ENCODE results near the gene WFDC12. TPM values are rescaled to one million over a fixed set of nuclear protein-coding genes. Genes with fewer than 3 reads are reported as not detected.

Gene WFDC12
- total RNA-seq, result not detected

DNA sequence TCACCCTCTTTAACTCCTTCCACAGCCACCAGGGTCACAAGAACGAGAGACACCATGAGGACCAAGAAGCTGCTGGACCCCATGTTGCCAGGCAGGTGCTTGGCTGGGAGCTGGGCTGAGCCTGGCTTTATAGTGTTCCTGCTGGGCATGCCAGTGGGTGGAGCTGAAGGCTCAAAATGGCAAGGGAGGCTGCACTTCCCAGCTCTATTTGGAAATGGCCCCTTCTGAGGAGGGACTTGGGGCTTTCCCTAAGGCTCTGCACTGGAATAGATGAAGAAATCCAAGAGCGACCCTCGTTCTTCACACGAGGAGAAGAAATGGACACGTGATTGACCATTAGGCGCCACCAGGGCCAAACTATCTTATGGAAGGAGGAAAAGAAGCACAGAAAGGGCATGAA lies at the start of gene WFDC12:
TSS of gene WFDC12 (minus strand) at position 101 of the 400 bp plus-strand sequence. CDS start at position 83, 18 bp downstream.
- no peaks in the 10 kb centered on the region for H3K9me3 ChIP-seq
- no peaks in the 10 kb centered on the region for H3K27me3 ChIP-seq (replicated peaks; ENCODE audit: insufficient read depth)
- TF ChIP-seq CTCF (IDR thresholded peaks at IDR 0.05) (no peak), POLR2A (IDR thresholded peaks at IDR 0.05) (no peak), POLR2AphosphoS5 (IDR thresholded peaks at IDR 0.05) (no peak)
- 83% methylated on average over 6 of the region's 6 CpGs for WGBS
- no peak within 1 kb of the TSS for H3K27ac ChIP-seq
- no peaks in the 10 kb centered on the region for H3K4me1 ChIP-seq (replicated peaks)
- intact Hi-C loops (cut with DNase I), result no loop called here
- no peak within 1 kb of the TSS for H3K4me3 ChIP-seq
- no peaks in the 10 kb centered on the region for H3K36me3 ChIP-seq
- DNase-seq (ENCODE audit: low spot score), result no peak

- 20% methylated on average over 1 of the region's 1 CpG for WGBS
- DNase-seq (ENCODE audit: low spot score), result no peak
- no peaks in the 10 kb centered on the region for H3K4me1 ChIP-seq (replicated peaks)
- intact Hi-C loops (cut with DNase I), result no loop called here
- no peaks in the 10 kb centered on the region for H3K9me3 ChIP-seq
- no peak overlapping the region for H3K27ac ChIP-seq
- no peak overlapping the region for H3K4me3 ChIP-seq
- H3K27me3 ChIP-seq (replicated peaks; ENCODE audit: insufficient read depth), result no peaks in the 10 kb centered on the region
- no peak for TF ChIP-seq CTCF (IDR thresholded peaks at IDR 0.05)
- TF ChIP-seq POLR2A (IDR thresholded peaks at IDR 0.05), result no peak
- TF ChIP-seq POLR2AphosphoS5 (IDR thresholded peaks at IDR 0.05), result no peak
- H3K36me3 ChIP-seq, result no peaks in the 10 kb centered on the region
Observed at GRCh38 chr20:45173522-45173921, 49.3 kb upstream of the WFDC12 start.

DNA sequence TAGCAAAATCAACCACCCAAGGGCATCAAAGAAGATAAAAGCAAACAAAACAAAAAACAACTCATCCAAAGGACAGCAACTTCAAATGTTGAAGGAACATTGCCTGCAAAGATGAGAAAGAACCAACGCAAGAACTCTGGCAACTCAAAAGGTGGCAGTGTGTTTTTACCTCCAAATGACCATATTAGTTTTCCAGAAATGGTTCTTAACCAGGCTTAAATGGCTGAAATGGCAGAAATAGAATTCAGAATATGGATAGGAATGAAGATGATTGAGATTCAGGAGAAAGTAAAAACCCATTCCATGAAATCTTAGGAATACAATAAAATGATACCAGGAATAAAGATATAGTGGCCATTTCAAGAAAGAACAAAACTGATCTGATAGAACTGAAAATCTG lies 40.6 kb upstream of the WFDC12 start:
- Histone ChIP-seq H3K27me3 (replicated peaks; ENCODE audit: insufficient read depth) (no peaks in the 10 kb centered on the region), H3K36me3 (no peaks in the 10 kb centered on the region), H3K4me3 (no peak overlapping the region), H3K4me1 (replicated peaks) (no peaks in the 10 kb centered on the region), H3K9me3 (no peaks in the 10 kb centered on the region), H3K27ac (no peak overlapping the region)
- TF ChIP-seq CTCF (IDR thresholded peaks at IDR 0.05), result no peak
- no peak for TF ChIP-seq POLR2AphosphoS5 (IDR thresholded peaks at IDR 0.05)
- TF ChIP-seq POLR2A (IDR thresholded peaks at IDR 0.05), result no peak
- 87% methylated on average over 1 of the region's 1 CpG for WGBS
- no peak for DNase-seq (ENCODE audit: low spot score)
- intact Hi-C loops (cut with DNase I), result no loop called here

DNA sequence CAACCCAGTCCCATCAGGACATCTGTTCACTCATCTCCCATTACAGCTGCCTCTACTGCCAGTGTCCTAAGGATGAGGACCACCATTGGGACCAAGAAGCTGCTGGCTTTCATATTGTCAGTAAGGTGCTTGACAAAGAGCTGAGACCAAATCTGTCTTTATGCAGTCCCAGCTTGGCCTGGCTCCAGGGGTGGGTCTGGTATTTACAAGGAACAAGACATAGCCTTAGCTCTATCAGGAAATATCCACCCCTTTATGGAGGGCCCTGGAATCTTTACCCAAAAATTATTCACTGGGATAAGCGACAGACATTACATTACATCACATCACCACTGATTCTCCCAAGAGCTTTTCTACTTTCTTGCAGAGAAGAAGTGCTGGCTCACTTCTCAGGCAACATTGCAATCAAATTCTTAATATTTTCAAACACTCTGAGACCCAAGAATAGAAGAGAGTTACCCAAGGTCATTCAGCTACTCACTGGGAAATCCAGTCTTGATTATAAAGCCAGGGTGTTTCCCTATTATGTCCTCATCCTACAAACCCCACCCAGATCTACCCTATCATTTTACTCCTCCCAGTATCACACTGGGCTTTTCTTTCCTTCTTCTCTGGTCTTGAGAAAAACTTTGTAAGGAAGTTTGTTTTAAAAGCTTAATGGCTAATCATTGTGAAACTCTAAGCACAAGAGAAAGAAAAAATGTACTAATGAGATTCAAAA lies 39.0 kb upstream of the WFDC12 start:
- no peaks in the 10 kb centered on the region for H3K9me3 ChIP-seq
- intact Hi-C loops (cut with DNase I), result no loop called here
- H3K4me3 ChIP-seq, result no peak overlapping the region
- H3K27me3 ChIP-seq (replicated peaks; ENCODE audit: insufficient read depth), result no peaks in the 10 kb centered on the region
- H3K27ac ChIP-seq, result no peak overlapping the region
- no peak for DNase-seq (ENCODE audit: low spot score)
- H3K4me1 ChIP-seq (replicated peaks), result no peaks in the 10 kb centered on the region
- 74% methylated on average over 1 of the region's 1 CpG for WGBS
- TF ChIP-seq CTCF (IDR thresholded peaks at IDR 0.05) (no peak), POLR2AphosphoS5 (IDR thresholded peaks at IDR 0.05) (no peak), POLR2A (IDR thresholded peaks at IDR 0.05) (no peak)
- no peaks in the 10 kb centered on the region for H3K36me3 ChIP-seq

- H3K27ac ChIP-seq, result no peak overlapping the region
- WGBS, result 0% methylated on average over 1 of the region's 1 CpG
- no peaks in the 10 kb centered on the region for H3K4me1 ChIP-seq (replicated peaks)
- TF ChIP-seq POLR2AphosphoS5 (IDR thresholded peaks at IDR 0.05) (peak; percentile 67), CTCF (IDR thresholded peaks at IDR 0.05) (no peak), POLR2A (IDR thresholded peaks at IDR 0.05) (no peak)
- intact Hi-C loops (cut with DNase I), result no loop called here
- no peaks in the 10 kb centered on the region for H3K27me3 ChIP-seq (replicated peaks; ENCODE audit: insufficient read depth)
- H3K9me3 ChIP-seq, result no peaks in the 10 kb centered on the region
- DNase-seq (ENCODE audit: low spot score), result peak; percentile 65
- no peaks in the 10 kb centered on the region for H3K36me3 ChIP-seq
- H3K4me3 ChIP-seq, result no peak overlapping the region
Observed at GRCh38 chr20:45157962-45158361, 33.7 kb upstream of the WFDC12 start.
